Stomach (tissue), 4 donors: Measurements from ENCODE around the gene HOXC11.

Experiments used
- POLR2A ChIP-seq, 4 donors: fragments of 450-650 bp; IDR thresholded peaks; one replicate each; pipeline ENCODE4 v1.6.1; 2016; ENCODE audit warnings: antibody characterized with exemption in 4 of 4, control low read depth in 2 of 4, mild to moderate bottlenecking in 1 of 4, moderate library complexity in 1 of 4
- TF ChIP-seq, protein P1 (sequence below), 7 experiments: fragments of 450-650 bp in 4 of 7; fragments of 200-600 bp in 3 of 7; sonication (generic) in 3 of 7; IDR thresholded peaks; one replicate each; pipeline ENCODE4 v1.5.1; 2016 to 2019; ENCODE audit warnings: antibody characterized with exemption in 7 of 7, control low read depth in 2 of 7, mild to moderate bottlenecking in 1 of 7

DNA sequence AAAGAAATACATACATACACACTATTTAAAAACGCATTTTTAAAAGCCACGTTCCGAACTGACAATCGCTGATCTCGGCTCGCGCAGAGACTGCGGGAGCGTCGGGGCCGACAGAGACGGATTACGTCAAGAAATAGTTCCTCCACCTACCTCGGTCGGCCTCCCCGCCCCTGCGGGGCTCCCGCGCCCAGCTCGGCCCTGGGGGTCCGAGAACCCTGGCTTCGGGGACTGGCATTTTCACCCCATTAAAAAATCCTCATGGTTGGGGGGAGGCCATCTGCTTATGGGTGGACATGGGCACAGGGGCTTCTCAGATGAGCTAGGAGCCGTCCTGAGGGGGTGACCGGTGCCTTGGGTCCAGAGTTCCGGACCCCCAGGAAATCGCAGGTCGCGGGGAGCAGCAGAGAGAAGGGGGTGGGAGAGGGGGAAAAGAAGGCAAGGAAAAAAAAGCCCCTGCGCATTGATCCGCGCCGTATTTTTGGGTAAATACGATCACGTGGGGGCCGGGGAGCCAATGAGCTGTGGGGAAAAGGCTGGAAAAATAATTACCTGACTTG is 26.7 kb downstream of the HOXC11 start:
- no peak for TF ChIP-seq POLR2A (IDR thresholded peaks at IDR 0.05)
- TF ChIP-seq, protein P1, sequence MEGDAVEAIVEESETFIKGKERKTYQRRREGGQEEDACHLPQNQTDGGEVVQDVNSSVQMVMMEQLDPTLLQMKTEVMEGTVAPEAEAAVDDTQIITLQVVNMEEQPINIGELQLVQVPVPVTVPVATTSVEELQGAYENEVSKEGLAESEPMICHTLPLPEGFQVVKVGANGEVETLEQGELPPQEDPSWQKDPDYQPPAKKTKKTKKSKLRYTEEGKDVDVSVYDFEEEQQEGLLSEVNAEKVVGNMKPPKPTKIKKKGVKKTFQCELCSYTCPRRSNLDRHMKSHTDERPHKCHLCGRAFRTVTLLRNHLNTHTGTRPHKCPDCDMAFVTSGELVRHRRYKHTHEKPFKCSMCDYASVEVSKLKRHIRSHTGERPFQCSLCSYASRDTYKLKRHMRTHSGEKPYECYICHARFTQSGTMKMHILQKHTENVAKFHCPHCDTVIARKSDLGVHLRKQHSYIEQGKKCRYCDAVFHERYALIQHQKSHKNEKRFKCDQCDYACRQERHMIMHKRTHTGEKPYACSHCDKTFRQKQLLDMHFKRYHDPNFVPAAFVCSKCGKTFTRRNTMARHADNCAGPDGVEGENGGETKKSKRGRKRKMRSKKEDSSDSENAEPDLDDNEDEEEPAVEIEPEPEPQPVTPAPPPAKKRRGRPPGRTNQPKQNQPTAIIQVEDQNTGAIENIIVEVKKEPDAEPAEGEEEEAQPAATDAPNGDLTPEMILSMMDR (IDR thresholded peaks at IDR 0.05) = no peak
